GM19455 (cell line): Measurements from ENCODE around the gene OR8G5.

Source experiments
- ATAC-seq: cut with Tn5 transposase; IDR thresholded peaks from one replicate; pipeline ENCODE4 v1.9.1; 2021; ENCODE audit not compliant: unreplicated experiment

The OR8G5 gene

DNA sequence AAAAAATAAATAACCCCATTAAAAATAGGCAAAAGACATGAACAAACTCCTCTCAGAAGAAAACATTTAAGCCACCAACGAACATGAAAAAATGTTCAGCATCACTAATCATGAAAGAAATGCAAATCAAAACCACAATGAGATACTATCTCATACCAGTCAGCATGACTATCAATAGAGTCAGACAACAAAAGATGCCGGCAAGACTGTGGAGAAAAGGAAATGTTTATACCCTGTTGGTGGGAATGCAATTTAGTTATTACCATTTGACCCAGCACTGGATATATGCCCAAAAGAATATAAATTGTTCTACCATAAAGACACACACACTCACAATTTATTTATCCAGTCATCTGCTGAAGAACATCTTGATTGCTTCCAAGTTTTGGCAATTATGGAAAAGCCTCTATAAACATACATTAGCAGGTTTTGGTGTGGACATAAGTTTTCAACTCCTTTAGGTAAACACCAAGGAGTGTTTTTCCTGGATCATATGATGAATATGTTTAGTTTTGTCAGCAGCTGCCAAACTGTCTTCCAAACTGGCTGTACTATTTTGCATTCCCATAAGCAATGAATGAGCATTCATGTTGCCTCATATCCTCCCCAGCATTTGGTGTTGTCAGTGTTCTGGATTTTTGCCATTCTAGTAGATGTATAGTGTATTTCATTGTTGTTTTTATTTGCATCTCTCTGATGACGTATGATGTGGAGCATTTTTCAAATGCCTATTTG, 29.6 kb downstream of the OR8G5 start:
- ATAC-seq = no peak

DNA sequence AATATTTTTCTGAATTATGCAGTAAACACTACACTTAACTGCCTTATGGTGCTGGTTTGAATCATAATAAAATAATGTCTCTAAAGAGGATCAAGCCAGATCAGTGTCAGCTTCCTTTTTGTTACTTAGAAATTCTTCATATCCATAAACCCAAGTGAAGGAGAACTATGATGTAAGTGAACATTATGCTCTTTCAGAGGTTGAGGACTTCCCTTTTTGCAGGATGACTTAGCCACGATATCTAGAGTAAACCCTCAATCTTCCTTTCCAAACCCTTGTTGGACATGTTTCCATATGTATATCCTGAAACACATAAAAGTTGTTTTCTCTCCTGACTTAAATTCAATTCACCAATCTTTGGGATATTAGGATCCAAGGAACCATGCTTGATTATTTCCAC, 38.5 kb downstream of the OR8G5 start:
- no peak for ATAC-seq

DNA sequence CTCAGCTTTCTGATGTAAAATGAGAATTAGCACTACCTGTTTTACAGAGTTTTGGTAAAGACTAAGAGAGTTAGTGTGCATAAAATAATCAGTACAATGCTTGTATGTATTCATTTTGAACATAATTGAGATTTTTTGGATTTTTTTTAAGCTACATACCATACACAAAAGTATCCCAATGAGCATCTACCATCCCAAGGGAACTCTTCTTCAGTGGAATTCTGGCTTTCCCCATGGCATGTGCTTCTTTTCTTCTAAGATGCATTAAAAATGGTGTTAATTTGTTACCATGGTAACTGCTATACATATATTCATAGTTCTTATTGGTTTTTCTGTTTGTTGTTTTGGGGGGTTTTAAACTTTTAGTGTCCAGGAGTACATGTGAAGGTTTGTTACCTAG, 39.8 kb downstream of the OR8G5 start:
- ATAC-seq = no peak

DNA sequence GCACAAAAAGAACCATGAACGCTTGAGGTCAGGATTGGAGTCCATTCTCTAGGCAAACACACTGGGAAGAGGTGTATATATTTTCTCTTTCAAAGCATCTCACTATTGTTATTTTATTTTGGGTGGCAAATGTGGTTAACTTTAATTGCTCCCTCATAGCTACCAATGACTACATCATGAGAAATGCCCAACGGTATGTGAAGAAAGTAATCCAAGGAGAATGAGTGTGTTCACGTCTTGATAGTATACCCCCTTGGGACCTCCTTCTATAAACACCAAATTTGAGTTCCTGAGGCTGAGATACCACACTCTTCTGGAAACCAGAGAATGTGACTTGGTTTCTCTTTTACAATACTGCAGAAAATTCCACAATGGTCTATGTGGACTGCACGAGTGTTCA, 41.7 kb downstream of the OR8G5 start:
- ATAC-seq = no peak

DNA sequence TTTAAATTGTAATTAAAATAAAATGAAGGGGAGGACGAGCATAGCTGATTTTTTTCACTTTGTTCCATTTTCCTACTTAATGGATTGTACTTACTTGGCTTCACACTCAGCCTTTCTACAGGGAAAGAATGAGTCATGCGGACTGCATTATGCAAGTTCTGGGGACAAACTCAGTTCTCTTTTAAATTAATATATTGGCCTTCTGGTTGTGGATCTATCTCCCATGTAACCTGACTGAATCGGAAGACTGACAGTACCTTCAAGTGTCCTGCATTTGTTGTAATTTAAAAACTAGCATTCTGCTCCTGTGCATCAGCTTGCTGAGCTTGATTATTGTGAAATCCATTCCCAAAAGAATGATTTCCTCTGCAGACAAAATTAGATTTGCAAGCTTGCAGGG, 45.4 kb downstream of the OR8G5 start:
- ATAC-seq = no peak

DNA sequence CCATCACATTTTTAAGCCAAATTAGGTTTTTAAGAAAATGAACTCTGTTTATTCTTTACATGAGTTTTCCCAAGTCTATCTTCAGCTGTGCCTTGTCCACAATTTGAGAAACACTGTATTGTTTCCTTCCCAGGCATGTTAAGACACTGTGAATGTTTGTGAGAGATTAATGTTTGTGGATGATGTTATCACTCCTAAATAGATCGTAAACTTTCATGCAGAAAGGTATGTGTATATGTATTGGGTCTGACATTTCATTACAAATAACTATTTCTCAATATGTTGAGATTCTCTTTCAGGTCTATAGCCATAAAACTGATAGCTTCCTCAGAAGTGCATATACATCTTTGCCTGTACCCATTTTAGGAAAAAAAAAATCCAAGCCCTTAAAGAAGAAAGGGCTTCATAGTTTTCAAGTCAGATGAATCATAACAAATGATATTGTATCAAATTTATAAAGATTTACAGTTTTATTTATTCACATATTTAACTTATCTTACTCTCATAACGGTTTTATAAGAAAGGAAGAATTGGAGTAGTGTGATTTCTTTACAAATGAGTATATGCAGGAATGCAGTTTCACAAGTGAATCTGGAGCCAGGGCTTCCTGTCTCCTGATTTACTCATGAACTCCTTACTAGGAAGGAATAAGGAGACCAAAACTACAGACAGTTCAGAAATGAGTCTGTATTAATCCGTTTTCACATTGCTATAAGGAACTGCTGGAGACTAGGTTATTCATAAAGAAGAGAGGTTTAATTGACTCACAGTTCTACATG, 46.4 kb downstream of the OR8G5 start:
- ATAC-seq = no peak

DNA sequence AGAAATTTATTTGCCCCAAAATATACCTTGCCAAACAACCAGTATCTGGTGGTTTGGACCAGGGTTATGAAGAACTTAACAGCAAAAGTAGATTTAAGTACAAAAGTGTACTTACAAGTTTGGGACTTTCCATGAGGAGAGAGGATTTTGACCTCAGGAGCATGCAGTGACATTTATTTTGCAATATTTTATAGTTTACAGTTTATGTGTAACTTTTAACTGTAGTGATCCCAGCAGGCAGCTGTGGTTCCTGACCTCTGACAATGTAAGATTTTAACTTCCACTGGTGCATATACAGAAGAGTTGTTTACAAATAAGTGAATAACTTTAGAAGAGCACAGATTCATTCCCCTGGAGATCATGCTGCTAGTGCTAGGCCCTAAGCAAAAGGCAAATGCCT, 50.9 kb downstream of the OR8G5 start:
- no peak for ATAC-seq

DNA sequence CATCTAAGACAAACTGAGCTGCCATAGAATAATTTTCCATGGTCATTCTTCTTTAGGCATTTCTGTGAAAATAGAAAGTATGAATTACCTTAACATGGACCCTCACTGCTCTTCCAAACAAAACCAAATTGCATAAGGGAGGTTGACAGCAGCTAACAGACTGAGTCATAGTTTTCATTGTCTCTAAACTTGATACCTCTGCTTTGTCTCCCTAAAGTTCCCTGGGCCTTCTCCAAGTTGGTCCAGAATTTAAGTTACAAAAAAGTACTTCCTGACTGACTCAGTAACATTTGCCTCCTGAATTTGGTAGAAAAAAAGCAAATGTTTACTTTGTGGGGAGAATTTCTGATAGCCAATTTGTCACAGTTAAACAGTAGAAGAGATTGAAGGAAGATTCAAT, 54.5 kb downstream of the OR8G5 start:
- ATAC-seq = no peak

DNA sequence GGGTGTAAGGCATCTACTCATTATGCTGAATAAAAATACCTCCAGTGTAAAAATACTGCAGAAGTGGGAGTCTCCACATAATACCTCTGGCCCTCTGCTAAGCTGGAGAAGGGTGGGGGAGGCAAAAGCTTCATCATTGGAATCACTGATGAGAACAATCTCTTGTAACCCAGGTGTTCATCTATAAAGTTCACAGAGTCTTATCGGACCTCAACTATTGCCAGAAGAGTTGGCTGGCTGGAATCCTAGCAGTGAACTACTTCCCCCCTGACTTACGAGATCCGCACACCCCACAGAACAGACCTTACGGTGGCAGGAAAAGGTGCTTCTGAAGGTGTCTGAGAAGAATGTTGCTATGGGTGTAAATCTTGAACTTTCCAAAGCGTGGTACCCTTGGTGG, 55.1 kb downstream of the OR8G5 start:
- no peak for ATAC-seq

DNA sequence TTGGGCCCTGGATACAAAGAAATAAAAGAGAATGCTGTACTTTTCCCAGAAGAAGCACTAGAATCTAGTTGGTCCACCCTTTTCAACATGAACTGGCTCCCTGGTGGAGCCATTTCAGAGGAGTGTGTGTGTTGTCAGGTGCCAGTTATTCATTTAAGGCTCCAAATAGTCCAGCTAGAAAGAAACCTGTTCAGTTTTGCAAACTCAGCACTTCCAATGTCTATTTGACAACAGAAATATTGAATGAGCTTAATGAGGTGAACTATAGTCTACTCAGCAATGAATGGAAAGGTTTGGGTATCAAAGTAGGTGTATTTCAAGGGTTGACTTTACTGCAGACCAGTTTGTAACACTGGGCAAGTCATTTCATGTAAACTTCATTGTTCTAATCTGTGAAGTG, 55.5 kb downstream of the OR8G5 start:
- no peak for ATAC-seq

DNA sequence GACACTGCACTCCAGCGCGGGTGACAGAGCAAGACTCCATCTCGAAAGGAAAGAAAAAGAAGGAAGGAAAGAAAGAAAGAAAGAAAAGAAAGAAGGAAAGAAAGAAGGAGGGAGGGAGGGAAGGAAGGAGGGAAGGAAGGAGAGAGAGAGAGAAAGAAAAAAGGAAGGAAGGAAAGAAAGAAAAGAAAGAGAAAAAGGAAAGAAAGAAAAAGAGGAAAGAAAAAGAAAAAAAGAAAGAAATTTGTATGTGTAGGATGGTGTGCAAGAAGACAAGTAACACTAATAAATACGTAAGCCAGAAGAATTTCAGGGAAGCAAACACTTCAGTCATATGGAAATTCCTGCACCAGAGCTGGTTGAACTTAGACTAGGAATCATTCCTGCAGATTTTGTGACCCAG, 57.0 kb downstream of the OR8G5 start:
- ATAC-seq = no peak

DNA sequence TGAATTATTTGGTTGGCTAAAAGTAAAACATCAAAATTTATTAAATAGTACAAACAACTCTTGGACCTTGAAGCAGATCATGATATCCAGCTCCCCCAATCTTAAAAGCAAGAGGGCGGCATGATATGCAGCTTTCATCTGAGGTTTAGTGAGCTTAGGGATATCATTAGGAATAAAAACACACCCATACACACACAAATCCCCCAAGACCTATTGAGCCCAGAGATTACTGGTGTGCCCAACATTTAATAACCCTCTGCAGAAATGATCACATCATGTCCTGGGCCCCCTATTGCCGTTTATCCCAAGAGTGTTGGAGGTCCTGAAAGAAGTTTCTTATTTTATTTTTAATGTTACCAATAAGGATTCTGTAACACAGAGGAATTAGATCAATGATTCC, 57.7 kb downstream of the OR8G5 start, which contains the start of gene OR8D1:
TSS of gene OR8D1 (minus strand) at position 101 of the 400 bp plus-strand sequence. CDS start 3,183 bp downstream, outside the sequence.
- ATAC-seq = no peak

DNA sequence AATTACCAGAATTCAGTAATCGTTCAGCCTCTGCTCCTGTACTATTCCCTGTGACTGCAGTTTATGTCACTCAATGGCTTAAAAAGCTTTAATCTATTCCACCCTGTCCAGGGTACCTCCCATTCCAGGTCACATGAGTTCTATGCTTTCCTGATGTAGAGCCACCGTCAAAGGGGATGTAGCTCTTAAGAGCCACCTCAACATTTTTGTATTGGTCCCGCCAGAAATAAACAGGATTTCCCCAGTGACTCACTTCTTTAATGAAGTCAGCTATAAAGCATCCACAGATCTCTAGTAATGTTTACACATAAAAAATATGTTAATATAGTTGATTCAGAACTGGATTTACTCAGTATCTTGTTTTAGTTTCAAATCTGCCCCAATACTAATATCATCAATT, 58.9 kb downstream of the OR8G5 start:
- no peak for ATAC-seq
